ENCODE results near the gene PRKG1.

Gene PRKG1

GRCh38 chr10:51530541-51530940 is 456.3 kb downstream of the PRKG1 start:
- TF ChIP-seq FOXM1 (IDR thresholded peaks at IDR 0.05; ENCODE audit: borderline replicate concordance, low read depth) (no peak), REST (IDR thresholded peaks at IDR 0.05; ENCODE audit: low read depth) (no peak), MAX (IDR thresholded peaks at IDR 0.05) (no peak), TEAD4 (IDR thresholded peaks at IDR 0.05) (no peak), RAD21 (IDR thresholded peaks at IDR 0.05; ENCODE audit: low read depth) (no peak), ZBTB7A (IDR thresholded peaks at IDR 0.05; ENCODE audit: low read depth) (no peak)

- TF ChIP-seq FOXM1 (IDR thresholded peaks at IDR 0.05; ENCODE audit: borderline replicate concordance, low read depth) (no peak), YY1 (IDR thresholded peaks at IDR 0.05; ENCODE audit: low read depth) (no peak), NFIC (IDR thresholded peaks at IDR 0.05) (no peak), RAD21 (IDR thresholded peaks at IDR 0.05; ENCODE audit: low read depth) (no peak), MAX (IDR thresholded peaks at IDR 0.05) (no peak), CREB1 (IDR thresholded peaks at IDR 0.05; ENCODE audit: low read depth) (no peak)
These were observed 457.8 kb downstream of the PRKG1 start for GRCh38 chr10:51532044-51532443.

- TF ChIP-seq REST (IDR thresholded peaks at IDR 0.05; ENCODE audit: low read depth) (no peak), TCF12 (IDR thresholded peaks at IDR 0.05; ENCODE audit: low read depth) (no peak), YY1 (IDR thresholded peaks at IDR 0.05; ENCODE audit: low read depth) (no peak), FOXM1 (IDR thresholded peaks at IDR 0.05; ENCODE audit: borderline replicate concordance, low read depth) (no peak)
These were observed 468.6 kb downstream of the PRKG1 start for GRCh38 chr10:51542853-51543252.

- TF ChIP-seq REST (IDR thresholded peaks at IDR 0.05; ENCODE audit: low read depth) = no peak
- TF ChIP-seq EGR1 (IDR thresholded peaks at IDR 0.05) = no peak
- no peak for TF ChIP-seq YY1 (IDR thresholded peaks at IDR 0.05; ENCODE audit: low read depth)
- no peak for TF ChIP-seq TCF12 (IDR thresholded peaks at IDR 0.05; ENCODE audit: low read depth)
- no peak for TF ChIP-seq USF1 (IDR thresholded peaks at IDR 0.05)
- no peak for TF ChIP-seq TAF1 (IDR thresholded peaks at IDR 0.05; ENCODE audit: low read depth)
- no peak for TF ChIP-seq CREB1 (IDR thresholded peaks at IDR 0.05; ENCODE audit: low read depth)
These were observed 470.6 kb downstream of the PRKG1 start for GRCh38 chr10:51544933-51545332.

GRCh38 chr10:51547941-51548340 is 473.7 kb downstream of the PRKG1 start:
- TF ChIP-seq NFIC (IDR thresholded peaks at IDR 0.05) (no peak), MAX (IDR thresholded peaks at IDR 0.05) (no peak), RAD21 (IDR thresholded peaks at IDR 0.05; ENCODE audit: low read depth) (no peak), USF1 (IDR thresholded peaks at IDR 0.05) (no peak), TAF1 (IDR thresholded peaks at IDR 0.05; ENCODE audit: low read depth) (no peak), ZBTB7A (IDR thresholded peaks at IDR 0.05; ENCODE audit: low read depth) (no peak), TEAD4 (IDR thresholded peaks at IDR 0.05) (no peak), YY1 (IDR thresholded peaks at IDR 0.05; ENCODE audit: low read depth) (no peak), CEBPB (IDR thresholded peaks at IDR 0.05) (no peak), EGR1 (IDR thresholded peaks at IDR 0.05) (no peak), CREB1 (IDR thresholded peaks at IDR 0.05; ENCODE audit: low read depth) (no peak), FOXM1 (IDR thresholded peaks at IDR 0.05; ENCODE audit: borderline replicate concordance, low read depth) (no peak)

All from Ishikawa (cell line).